HG02852 (cell line): ENCODE measurements around the gene HLA-DQB1.
"Not testable (repeated sequence)": the region's sequence is repeated elsewhere in the genome, so short reads cannot be mapped to it uniquely, and the experiment has no call there.

ENCODE experiments used
- ATAC-seq: cut with Tn5 transposase; IDR thresholded peaks from one replicate; pipeline ENCODE4 v1.9.1; 2021; ENCODE audit warnings: mild to moderate bottlenecking, moderate library complexity; ENCODE audit not compliant: unreplicated experiment

HLA-DQB1 gene

GRCh38 chr6:32664354-32664753, 2.1 kb downstream of the HLA-DQB1 start:
- ATAC-seq = no peak

DNA sequence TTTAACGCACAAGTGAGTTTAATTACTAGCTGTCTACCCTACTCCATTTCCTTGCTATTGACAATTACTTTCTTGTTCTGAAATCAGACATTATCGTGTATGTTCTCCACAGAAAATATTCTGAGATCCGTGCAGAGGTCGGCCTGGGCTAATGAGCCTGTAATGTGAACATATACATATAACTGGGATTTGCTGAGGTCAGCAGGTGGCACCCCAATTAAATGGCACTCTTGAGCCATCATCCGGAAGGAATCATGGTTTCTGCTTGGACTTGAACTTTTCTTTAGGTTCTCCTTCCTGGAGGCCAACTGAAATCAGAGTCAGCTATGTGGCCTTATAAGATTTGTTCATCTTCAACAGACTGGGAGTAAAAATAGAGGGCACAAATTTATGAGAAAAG, 3.6 kb downstream of the HLA-DQB1 start:
- ATAC-seq = no peak

GRCh38 chr6:32662099-32662498, 4.4 kb downstream of the HLA-DQB1 start:
- no peak for ATAC-seq

DNA sequence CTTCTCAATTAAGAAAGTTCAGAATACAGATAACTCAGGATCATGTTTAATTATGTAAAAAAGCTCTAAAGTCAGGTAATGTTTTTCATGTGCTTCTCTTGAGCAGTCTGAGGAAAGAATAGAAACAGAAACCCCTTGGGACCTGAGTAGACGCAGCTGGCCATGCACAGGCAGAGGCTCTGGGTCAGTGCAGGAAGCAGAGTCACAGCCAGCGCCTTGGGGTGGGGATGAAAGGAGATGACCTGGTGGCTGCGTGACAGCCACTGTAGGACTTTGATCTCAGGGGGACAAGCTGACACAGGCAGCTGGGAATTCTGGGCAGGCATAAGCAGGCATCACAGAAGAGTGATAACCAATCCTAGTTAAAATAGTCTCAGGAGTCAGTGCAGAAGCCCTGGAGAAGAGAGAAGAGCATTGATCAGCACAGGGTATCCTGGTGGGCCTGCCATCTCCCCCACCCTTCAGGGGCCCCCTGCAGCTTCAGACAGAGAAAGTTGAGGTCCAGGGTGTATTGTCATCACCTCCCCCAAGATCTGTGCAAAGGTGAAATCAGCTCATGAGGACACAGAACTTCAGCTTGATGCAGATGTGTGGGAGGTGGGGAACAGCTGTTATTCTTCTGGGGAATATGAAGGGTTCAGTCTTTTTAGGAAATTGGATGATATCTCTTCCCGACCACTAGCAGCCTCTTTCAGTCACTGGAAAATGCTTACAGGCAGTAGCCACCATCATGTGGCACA, 6.4 kb downstream of the HLA-DQB1 start:
- ATAC-seq = peak; percentile 76

GRCh38 chr6:32658268-32658897, 8.1 kb downstream of the HLA-DQB1 start:
- ATAC-seq = no peak

GRCh38 chr6:32657819-32658218, 8.6 kb downstream of the HLA-DQB1 start:
- not testable (repeated sequence) for ATAC-seq

DNA sequence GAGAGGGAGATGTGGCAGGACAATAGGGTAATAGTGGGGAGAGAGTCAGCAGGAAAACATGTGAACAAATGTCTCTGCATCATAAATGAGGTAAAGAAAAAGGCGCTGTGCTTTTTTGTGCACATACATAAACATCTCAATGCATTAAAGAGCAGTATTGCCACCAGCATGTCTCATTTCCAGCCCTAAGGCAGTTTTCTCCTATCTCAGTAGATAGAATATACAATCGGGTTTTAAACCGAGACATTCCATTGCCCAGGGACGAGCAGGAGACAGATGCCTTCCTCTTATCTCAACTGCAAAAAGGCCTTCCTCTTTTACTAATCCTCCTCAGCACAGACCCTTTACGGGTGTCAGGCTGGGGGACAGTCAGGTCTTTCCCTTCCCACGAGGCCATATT, 9.1 kb downstream of the HLA-DQB1 start:
- not testable (repeated sequence) for ATAC-seq

GRCh38 chr6:32655203-32655710, 11.2 kb downstream of the HLA-DQB1 start:
- ATAC-seq = no peak

- no peak for ATAC-seq
These were observed 21.3 kb downstream of the HLA-DQB1 start for GRCh38 chr6:32645047-32645703.

DNA sequence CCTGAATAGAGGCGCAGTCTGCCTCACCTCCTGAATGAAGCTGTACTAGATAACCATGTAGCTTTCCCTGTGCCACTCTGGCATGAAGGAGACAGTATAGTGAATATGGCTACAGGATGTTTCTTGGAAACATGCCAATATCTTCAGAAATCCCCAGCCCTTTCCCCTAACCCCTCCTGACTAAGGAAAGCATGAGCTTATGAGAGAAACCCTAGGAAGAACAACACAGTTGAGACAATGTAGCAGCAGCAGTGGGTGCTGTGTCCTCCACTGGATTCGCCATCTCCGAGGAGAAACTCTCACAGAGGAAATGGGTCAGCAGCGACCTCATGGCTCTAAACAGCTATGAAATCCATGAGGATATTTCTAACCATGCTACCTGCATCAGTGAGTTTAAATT, 22.6 kb downstream of the HLA-DQB1 start:
- ATAC-seq = no peak

DNA sequence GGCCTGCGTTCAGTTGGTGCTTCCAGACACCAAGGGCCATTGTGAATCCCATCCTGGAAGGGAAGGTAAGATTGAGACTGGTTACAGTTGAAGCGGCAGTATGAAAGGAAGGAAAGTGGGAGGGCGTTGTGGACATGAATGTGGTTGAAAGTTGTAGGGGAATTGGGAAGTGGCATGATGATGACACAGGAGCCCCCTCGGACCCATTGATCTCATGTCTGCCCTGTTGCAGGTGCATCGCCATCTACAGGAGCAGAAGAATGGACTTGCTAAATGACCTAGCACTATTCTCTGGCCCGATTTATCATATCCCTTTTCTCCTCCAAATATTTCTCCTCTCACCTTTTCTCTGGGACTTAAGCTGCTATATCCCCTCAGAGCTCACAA, 23.7 kb downstream of the HLA-DQB1 start:
- ATAC-seq = no peak

DNA sequence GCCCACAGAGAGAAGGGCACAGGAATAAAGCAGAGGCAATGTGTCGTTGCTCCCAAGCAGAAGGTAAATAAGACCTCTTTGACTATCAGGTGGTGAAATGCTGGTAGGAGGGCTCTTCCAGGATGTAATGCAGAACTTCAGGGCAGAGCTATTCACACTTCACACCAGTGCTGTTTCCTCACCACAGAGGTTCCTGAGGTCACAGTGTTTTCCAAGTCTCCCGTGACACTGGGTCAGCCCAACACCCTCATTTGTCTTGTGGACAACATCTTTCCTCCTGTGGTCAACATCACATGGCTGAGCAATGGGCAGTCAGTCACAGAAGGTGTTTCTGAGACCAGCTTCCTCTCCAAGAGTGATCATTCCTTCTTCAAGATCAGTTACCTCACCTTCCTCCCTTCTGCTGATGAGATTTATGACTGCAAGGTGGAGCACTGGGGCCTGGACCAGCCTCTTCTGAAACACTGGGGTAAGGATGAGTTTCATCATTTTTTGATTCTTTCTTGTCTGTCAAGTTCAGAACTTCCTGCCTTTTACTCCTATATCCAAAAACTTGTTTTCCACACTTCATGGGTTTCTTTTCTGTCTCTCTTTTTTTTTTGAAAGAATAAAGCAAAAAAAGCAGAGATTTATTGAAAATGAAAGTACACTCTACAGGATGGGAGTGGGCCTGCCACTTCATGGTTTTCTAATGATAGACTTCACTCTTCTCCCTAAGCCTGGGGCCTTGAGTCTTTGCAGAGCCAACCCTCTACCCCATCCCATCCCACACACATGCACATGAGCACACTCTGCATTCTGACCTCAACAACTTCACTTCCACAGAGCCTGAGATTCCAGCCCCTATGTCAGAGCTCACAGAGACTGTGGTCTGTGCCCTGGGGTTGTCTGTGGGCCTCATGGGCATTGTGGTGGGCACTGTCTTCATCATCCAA, 24.4 kb downstream of the HLA-DQB1 start:
- ATAC-seq = not testable (repeated sequence)

DNA sequence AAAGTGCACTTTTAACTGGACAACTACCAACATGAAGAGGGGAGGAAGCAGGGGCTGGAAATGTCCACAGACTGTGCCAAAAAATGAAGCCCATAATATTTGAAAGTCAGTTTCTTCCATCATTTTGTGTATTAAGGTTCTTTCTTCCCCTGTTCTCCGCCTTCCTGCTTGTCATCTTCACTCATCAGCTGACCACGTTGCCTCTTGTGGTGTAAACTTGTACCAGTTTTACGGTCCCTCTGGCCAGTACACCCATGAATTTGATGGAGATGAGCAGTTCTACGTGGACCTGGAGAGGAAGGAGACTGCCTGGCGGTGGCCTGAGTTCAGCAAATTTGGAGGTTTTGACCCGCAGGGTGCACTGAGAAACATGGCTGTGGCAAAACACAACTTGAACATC, 25.3 kb downstream of the HLA-DQB1 start:
- no peak for ATAC-seq

- ATAC-seq = no peak
These were observed 26.7 kb downstream of the HLA-DQB1 start for GRCh38 chr6:32639440-32640394.

DNA sequence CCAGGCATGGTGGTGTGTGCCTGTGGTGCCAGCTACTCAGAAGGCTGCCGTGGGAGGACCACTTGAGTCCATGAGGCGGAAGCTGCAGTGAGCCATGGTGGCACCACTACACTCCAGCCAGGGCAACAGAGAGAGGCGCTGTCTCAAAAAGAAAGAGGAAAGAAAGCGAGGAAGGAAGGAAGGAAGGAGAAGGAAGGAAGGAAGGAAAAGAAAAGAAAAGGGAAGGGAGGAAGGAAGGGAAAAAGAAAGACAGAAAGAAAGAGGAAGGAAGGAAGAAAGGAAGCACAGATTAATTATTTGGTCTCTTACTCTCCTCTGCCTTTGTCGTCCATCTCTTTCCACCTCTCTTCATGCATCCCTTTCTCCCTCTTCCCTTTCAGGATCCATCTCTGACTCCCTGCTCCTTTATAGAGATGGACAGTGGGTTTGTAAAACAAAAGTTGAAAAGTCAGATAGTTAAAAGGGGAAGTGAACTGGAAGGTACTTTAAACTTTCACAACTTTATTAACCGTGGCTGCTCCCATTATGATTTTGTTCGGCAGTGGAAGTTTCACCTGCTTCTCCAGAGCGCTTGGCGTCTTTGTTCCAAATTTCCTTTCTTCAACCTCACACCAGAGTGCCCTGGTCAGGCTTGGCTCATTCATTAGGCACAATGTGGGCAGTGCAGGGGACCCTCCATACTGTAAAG, 27.8 kb downstream of the HLA-DQB1 start:
- no peak for ATAC-seq

DNA sequence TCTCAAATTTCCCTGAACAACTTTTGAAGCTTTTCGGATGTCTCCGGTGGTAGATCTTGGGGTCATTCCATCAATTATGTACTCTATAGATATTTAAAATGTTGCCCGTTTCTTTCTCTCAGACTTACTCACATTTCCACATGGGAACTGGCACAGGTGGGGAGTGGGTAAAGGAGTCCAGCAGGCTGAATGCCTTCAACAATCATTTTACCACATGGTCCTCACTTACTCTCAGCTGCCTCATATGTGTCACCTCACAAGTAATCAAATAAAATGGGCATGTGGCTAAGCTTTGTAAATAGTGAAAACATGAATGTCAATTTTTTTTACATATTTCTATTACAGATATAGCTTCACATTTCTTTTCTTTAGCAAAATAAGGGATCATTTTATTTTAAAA, 28.6 kb downstream of the HLA-DQB1 start:
- ATAC-seq = no peak

GRCh38 chr6:32637219-32637880, 29.1 kb downstream of the HLA-DQB1 start, which contains the start of gene HLA-DQA1:
HLA-DQA1 (plus strand) TSS chr6:32637406; CDS start chr6:32637459, 53 bp downstream.
- ATAC-seq = no peak

GRCh38 chr6:32635526-32636123, 30.8 kb downstream of the HLA-DQB1 start:
- ATAC-seq = no peak
